HEK293 (cell line): ENCODE results near the gene SLC9A4.

ENCODE experiments used
- ATF2 ChIP-seq: fragments of 450-650 bp; formaldehyde crosslinking; IDR thresholded peaks from 2 replicates; pipeline ENCODE4 v1.5.1; 2016; ENCODE audit warnings: missing biosample characterization, missing genetic modification characterization, low read depth
- CTCF ChIP-seq: fragments of 450-650 bp; formaldehyde crosslinking; IDR thresholded peaks from 2 replicates; pipeline ENCODE4 v1.5.1; 2016; ENCODE audit warnings: missing biosample characterization, missing genetic modification characterization
- MYNN ChIP-seq: fragments of 450-650 bp; formaldehyde crosslinking; IDR thresholded peaks from 2 replicates; pipeline ENCODE4 v1.5.1; 2016; ENCODE audit warnings: missing biosample characterization, missing genetic modification characterization, borderline replicate concordance
- TCF7L2 ChIP-seq: IDR thresholded peaks from 2 replicates; pipeline ENCODE4 v1.6.1; 2011; ENCODE audit warnings: low read depth, mild to moderate bottlenecking, inconsistent platforms, low read length, moderate library complexity, borderline replicate concordance
- ZBTB11 ChIP-seq: fragments of 450-650 bp; formaldehyde crosslinking; conservative IDR thresholded peaks from 2 replicates; pipeline ENCODE4 v1.5.1; 2016; ENCODE audit warnings: low read depth, missing biosample characterization, missing genetic modification characterization
- ZNF23 ChIP-seq: fragments of 450-650 bp; formaldehyde crosslinking; IDR thresholded peaks from 2 replicates; pipeline ENCODE4 v1.5.1; 2016; ENCODE audit warnings: missing biosample characterization, missing genetic modification characterization, borderline replicate concordance
- ZNF311 ChIP-seq: fragments of 450-650 bp; formaldehyde crosslinking; IDR thresholded peaks from 2 replicates; pipeline ENCODE4 v1.5.1; 2017; ENCODE audit warnings: missing biosample characterization, missing genetic modification characterization, borderline replicate concordance
- ZNF394 ChIP-seq: fragments of 450-650 bp; formaldehyde crosslinking; IDR thresholded peaks from 2 replicates; pipeline ENCODE4 v1.5.1; 2016; ENCODE audit warnings: missing biosample characterization, missing genetic modification characterization, mild to moderate bottlenecking, moderate library complexity, borderline replicate concordance
- ZNF561 ChIP-seq: fragments of 450-650 bp; IDR thresholded peaks from 2 replicates; pipeline ENCODE4 v1.5.1; 2018; ENCODE audit warnings: missing biosample characterization, missing genetic modification characterization, borderline replicate concordance
- ZNF76 ChIP-seq: fragments of 450-650 bp; formaldehyde crosslinking; IDR thresholded peaks from 2 replicates; pipeline ENCODE4; 2016; ENCODE audit warnings: low read depth, missing biosample characterization, missing genetic modification characterization, borderline replicate concordance
- ZSCAN5A ChIP-seq: fragments of 450-650 bp; formaldehyde crosslinking; IDR thresholded peaks from 2 replicates; pipeline ENCODE4 v1.5.1; 2016; ENCODE audit warnings: missing biosample characterization, missing genetic modification characterization

GRCh38 chr2:102455061-102455670 is 17.9 kb upstream of the SLC9A4 start:
- TF ChIP-seq ZNF23 (tag by site-specific recombination) (no peak), ZNF311 (tag by site-specific recombination) (no peak), CTCF (no peak), ZBTB11 (no peak), TCF7L2 (no peak), ZNF76 (tag by site-specific recombination) (no peak), ATF2 (no peak), MYNN (tag by site-specific recombination) (no peak), ZNF394 (tag by site-specific recombination) (no peak), ZNF561 (tag by site-specific recombination) (no peak), ZSCAN5A (tag by site-specific recombination) (no peak)
